Peyer's patch (tissue), 4 donors: Measurements from ENCODE around the gene IGDCC3.

ENCODE experiments used
- POLR2A ChIP-seq, 2 donors: fragments of 450-650 bp; IDR thresholded peaks; one replicate each; pipeline ENCODE4 v1.5.1; 2017; ENCODE audit warnings: antibody characterized with exemption in 2 of 2, mild to moderate bottlenecking in 2 of 2, moderate library complexity in 2 of 2
- TF ChIP-seq, protein P1 (sequence below), 6 experiments: fragments of 450-650 bp in 4 of 6; fragments of 200-600 bp in 2 of 6; sonication (generic) in 1 of 6; IDR thresholded peaks; one replicate each; pipeline ENCODE4 v1.5.1; 2017 to 2019; ENCODE audit warnings: antibody characterized with exemption in 6 of 6, mild to moderate bottlenecking in 3 of 6, moderate library complexity in 1 of 6

DNA sequence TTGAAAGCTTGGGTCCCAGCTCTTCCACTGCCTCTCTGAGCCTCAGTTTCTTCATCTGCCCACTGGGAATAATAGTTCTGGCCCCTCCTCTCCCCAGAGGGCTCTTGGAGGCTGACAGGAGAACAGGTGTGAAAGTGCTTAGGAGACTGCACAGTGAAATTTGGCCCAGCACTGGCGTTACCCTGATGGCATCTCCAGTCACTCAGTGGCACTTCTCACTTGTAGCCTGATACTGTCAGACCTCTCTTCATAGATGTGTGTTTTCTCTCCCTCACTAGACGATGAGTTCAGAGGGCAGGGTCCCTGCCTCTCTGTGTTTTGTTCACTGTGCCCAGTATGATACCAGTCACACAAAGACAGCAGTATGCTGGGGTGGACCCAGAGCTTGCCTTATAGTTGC, 22.2 kb upstream of the IGDCC3 start:
- TF ChIP-seq POLR2A (IDR thresholded peaks at IDR 0.05): no peak
- TF ChIP-seq, protein P1, sequence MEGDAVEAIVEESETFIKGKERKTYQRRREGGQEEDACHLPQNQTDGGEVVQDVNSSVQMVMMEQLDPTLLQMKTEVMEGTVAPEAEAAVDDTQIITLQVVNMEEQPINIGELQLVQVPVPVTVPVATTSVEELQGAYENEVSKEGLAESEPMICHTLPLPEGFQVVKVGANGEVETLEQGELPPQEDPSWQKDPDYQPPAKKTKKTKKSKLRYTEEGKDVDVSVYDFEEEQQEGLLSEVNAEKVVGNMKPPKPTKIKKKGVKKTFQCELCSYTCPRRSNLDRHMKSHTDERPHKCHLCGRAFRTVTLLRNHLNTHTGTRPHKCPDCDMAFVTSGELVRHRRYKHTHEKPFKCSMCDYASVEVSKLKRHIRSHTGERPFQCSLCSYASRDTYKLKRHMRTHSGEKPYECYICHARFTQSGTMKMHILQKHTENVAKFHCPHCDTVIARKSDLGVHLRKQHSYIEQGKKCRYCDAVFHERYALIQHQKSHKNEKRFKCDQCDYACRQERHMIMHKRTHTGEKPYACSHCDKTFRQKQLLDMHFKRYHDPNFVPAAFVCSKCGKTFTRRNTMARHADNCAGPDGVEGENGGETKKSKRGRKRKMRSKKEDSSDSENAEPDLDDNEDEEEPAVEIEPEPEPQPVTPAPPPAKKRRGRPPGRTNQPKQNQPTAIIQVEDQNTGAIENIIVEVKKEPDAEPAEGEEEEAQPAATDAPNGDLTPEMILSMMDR (IDR thresholded peaks at IDR 0.05): no peak
